Activated CD8-positive, alpha-beta memory T cell treated with anti-CD3 and anti-CD28 coated beads for 4 hours (primary cell): ENCODE measurements around the gene TNKS2.
"Not testable (repeated sequence)": the region's sequence is repeated elsewhere in the genome, so short reads cannot be mapped to it uniquely, and the experiment has no call there.

ENCODE experiments used
- DNase-seq, 2 donors: peaks; one replicate each; pipeline ENCODE4 v3.0.0-alpha.2; 2020; ENCODE audit warnings: low read depth in 2 of 2

TNKS2 gene

GRCh38 chr10:91797874-91798648, at the start of gene TNKS2:
Gene TNKS2 (plus strand): TSS chr10:91798426. CDS start chr10:91798691, 265 bp downstream.
- peak; percentile 80 to 88 for DNase-seq

- not testable (repeated sequence) for DNase-seq
Observed at GRCh38 chr10:91749592-91749991, 48.6 kb upstream of the TNKS2 start.

GRCh38 chr10:91756286-91756685, 41.9 kb upstream of the TNKS2 start:
- DNase-seq: no peak

GRCh38 chr10:91758303-91759146, 39.7 kb upstream of the TNKS2 start:
- no peak for DNase-seq

- no peak for DNase-seq
Observed at GRCh38 chr10:91759581-91759986, 38.6 kb upstream of the TNKS2 start.

GRCh38 chr10:91761721-91762120, 36.5 kb upstream of the TNKS2 start:
- DNase-seq: no peak

GRCh38 chr10:91762878-91763277, 35.3 kb upstream of the TNKS2 start:
- no peak for DNase-seq

- no peak for DNase-seq
Observed at GRCh38 chr10:91766676-91767075, 31.6 kb upstream of the TNKS2 start.

GRCh38 chr10:91768123-91768522, 30.1 kb upstream of the TNKS2 start:
- no peak for DNase-seq

- DNase-seq: no peak
Observed at GRCh38 chr10:91771907-91772306, 26.3 kb upstream of the TNKS2 start.

- DNase-seq: no peak
Observed at GRCh38 chr10:91772461-91772860, 25.8 kb upstream of the TNKS2 start.

- DNase-seq: no peak
Observed at GRCh38 chr10:91772869-91773268, 25.4 kb upstream of the TNKS2 start.

GRCh38 chr10:91774571-91774970, 23.7 kb upstream of the TNKS2 start:
- no peak for DNase-seq

- DNase-seq: no peak
Observed at GRCh38 chr10:91775731-91776130, 22.5 kb upstream of the TNKS2 start.

- DNase-seq: no peak
Observed at GRCh38 chr10:91776266-91776665, 22.0 kb upstream of the TNKS2 start.

- DNase-seq: no peak
Observed at GRCh38 chr10:91778485-91778884, 19.7 kb upstream of the TNKS2 start.

- no peak for DNase-seq
Observed at GRCh38 chr10:91779011-91779605, 19.1 kb upstream of the TNKS2 start.

GRCh38 chr10:91782539-91782938, 15.7 kb upstream of the TNKS2 start:
- no peak for DNase-seq

- DNase-seq: no peak
Observed at GRCh38 chr10:91785830-91786229, 12.4 kb upstream of the TNKS2 start.

GRCh38 chr10:91787258-91787657, 11.0 kb upstream of the TNKS2 start:
- DNase-seq: no peak

GRCh38 chr10:91787810-91788209, 10.4 kb upstream of the TNKS2 start:
- no peak for DNase-seq

GRCh38 chr10:91788527-91788926, 9.7 kb upstream of the TNKS2 start:
- DNase-seq: no peak
